GM21619 (cell line): ENCODE data around the gene PAX8.

Experiments used
- ATAC-seq: cut with Tn5 transposase; IDR thresholded peaks from one replicate; pipeline ENCODE4 v1.9.1; 2021; ENCODE audit not compliant: unreplicated experiment

The PAX8 gene

DNA sequence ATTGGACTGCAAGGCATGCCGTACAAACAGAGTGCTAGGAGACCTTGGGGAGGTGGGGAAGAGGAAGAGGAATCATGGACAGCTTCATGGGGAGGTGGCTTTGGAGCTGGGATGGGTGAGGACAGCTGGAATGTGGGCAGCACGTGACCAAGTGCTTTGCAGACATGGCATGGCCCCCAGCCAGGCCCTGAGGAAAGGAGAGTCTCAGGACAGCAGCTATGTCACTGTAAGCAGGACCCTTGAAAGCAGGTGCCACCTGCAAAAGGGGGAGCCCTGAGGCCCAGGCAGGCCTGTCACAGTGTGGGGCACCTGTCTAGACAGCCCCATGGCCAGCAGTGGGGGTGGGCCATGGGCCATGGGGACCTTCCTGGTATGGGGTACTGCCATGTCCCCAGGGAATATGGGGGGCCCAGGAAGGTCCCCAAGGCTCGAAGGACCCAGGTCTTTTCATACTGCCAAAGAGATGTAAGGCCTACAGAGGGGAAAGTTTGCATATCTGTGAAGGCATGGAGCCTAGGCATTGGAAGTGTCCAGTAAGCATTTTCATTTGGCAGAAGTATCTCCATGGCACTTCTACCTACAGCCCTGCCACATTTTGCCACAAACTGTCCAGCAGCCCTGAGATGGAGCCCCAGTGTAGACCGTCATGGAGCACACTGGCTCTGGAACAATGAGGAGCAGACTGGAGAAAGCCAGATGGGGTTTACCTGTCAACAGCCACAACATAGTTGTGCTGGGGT, 9.9 kb downstream of the PAX8 start:
- ATAC-seq: no peak

GRCh38 chr2:113266431-113266830, 12.3 kb downstream of the PAX8 start:
- ATAC-seq: no peak

DNA sequence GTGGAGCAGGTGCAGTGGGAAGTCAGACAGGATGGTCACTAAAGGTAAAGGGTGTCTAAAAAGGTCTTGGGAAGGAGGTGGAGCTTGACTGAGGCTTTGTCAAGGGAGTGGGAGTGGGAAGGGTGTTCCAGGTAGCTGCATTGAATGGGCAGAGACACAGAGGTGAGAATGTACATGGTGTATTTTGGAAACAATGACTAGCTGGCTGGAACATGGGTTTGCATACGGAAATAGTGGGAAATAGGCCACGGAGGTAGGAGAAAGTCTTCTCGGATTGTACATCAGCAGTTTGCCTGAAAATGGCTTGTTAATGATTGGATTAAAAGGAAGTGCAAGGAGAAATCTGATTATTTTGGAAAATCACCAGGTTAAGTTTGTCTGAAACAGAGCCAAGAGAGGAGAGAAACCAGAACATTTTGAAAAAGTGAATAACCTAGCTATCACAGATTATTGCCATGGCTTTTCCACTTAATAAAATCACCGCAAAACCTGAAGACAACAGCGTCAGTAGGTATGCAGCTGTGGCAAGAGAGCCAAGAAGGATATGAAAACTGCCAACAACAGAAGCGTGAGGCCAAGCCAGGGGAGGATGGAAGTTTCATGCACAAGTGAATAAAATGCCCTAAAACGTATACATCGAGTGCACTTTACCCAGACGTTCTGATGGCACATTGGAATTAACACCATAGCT, 13.9 kb downstream of the PAX8 start:
- no peak for ATAC-seq

GRCh38 chr2:113263546-113263945, 15.2 kb downstream of the PAX8 start:
- no peak for ATAC-seq

GRCh38 chr2:113260991-113261390, 17.7 kb downstream of the PAX8 start:
- ATAC-seq: no peak

DNA sequence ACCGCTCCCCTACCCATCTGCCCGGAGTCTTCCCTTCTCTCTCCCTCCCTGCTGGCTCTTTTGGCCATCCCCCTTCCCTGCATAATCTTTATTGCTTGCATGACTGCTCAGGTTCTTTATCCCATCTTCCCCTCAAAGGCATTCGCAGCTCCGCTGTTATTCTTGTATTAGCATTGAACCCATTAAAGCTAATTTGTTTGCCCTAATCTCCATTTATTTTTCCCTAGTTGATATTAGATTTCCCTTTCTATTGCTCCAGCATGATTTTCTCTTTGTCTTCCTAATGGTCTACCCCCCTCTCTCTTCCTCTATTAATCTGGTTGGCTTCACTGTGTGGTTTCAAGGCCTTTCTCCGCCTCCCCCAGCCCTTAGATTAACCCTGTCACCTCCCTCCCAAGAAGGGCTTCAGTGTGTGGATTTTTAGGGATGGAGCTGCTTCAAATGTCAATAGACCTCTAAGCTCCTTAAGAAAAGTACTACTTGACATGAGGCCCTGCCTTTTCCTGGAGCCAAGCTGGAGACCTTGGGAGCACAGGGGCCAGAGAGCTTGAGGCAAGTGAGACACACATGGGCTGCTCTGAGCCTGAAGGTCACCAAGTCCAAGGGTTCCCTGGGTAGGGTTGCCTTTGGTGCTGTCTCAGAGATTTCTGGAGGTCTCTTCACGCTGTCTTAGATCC, 20.1 kb downstream of the PAX8 start:
- no peak for ATAC-seq

DNA sequence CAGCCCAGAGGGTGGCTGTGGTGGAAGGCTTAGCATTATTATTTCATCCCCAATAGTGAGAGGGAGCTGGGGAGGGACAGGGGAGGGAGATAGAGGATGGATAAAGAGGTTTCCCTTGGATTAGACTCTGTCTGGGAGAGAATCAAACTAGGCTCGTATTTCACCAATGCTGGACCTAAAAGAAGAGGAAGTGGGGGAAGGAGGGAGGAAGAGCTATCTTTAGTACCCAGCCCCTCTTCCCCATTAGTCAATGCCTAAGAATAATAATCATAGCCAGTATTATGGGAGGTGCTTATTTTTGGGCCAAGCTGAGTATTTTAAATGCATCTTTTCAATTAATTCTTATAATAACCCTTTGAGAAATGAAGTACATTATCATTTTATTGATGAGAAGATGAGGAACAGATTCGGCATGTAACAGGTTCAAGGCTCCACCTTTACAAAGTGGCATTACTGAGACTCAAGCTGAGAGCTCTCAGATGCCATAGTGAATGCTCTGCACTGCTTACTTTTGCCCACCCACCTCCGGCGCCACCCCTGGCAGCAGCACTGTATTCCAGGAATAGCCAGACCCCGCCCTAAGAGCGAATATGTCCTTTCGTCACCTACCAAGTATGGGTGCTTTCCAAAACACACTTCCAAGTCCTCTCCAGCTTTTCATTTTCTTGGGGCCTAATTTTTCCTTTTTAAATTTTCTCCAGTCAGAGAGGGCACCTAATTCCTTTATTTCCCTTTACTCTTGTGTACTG, 21.0 kb downstream of the PAX8 start:
- ATAC-seq: no peak

DNA sequence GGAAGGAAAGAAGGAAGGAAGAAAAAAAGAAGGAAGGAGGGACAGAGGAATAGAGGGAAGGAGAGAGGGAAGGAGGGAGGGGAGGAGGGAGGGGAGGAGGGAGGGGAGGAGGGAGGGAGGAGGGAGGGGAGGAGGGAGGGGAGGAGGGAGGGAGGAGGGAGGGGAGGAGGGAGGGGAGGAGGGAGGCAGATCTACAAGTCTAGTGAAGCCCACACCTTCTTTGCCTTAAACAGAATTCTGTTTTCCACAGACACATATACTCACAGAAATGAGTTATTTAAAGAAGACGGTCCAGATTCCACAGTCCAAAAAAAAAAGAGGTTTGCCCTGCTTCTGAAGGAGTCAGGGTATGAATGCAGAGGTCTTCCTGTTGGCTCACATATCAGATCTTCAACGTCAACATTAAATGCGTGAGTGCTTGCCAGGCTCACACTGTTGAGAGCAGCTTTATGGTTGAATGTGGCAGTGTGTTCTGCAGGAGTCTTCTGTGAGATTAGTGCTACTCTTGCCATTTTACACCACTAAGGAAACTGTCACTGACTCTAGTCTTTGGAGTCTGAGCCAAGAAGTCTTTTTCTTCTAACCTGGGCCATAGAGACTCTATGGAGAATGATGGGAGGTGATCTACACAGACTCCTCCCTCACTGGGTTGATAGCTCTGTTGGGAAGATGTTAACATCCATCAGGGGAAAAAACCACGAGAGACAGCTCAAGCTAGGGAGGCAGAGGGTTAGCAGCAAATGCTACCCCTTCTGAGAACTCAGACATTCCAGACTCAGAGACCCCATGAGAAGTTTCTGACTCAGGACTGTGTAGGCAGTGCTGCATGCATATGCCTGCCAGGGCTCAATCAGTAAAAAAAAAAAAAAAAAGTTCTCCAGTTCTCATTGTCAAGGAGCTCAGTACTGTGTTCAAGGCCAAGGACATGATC, 23.3 kb downstream of the PAX8 start:
- ATAC-seq: no peak

DNA sequence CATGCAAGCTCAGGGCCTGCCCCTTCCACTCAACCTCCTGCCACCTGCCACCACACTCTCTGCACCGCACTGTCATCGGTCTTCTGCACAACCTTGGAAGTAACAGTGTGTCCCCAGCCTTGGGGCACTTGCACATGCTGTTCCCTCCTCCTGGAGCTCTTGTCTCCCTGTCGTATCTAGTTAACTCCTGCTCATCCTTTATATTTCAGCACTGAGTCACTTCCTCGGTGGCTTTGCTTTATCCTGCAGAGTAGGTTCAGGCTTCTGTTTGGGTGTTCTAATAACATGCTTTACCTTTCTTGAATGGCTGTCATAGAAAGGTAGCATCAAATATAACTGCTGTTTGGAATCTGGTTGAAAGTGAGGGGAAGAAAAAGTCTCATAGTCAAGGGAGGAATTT, 25.3 kb downstream of the PAX8 start:
- ATAC-seq: no peak

GRCh38 chr2:113252047-113252590, 26.6 kb downstream of the PAX8 start:
- ATAC-seq: no peak

- no peak for ATAC-seq
These were observed 27.6 kb downstream of the PAX8 start for GRCh38 chr2:113251118-113251517.

DNA sequence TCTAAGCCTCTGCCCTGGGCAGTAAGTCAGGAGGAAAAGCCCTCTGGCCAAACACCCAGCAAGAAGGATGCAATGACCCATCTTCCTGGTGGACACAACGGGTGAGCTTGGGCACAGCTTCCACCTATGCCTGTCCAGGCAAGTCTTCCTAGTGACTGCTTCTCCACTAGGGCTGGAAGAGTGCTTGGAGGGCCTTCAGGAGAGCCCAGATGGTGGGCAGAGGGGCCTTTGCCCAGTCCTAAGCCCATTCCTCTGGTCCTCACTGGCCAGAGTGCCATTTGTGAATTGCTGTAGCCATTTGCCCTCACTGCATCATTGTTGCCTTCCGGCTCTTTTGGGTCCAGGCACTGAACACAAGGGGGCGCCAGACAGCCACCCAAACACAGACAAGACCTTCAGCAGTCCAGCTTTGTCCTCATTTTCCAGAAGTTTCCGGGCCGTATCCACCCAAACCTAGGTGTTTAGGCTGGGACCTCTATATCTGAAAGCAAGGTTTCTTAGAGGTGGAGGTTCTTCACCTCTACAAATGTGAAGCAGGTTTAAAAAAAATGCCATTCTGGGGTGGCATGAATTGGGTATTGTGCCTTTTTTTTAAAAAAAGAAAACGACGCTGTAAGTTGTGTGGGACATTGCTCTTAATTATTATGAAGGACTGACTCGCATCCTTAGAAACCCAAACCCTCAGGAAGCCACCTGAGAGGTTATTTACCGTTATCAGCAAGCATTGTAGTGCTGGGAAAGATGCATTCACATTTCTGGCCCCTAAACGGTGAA, 29.5 kb downstream of the PAX8 start:
- no peak for ATAC-seq

GRCh38 chr2:113246606-113247005, 32.1 kb downstream of the PAX8 start:
- ATAC-seq: no peak

- no peak for ATAC-seq
These were observed 33.4 kb downstream of the PAX8 start for GRCh38 chr2:113245276-113245711.

- no peak for ATAC-seq
These were observed 36.4 kb downstream of the PAX8 start for GRCh38 chr2:113242327-113242726.

DNA sequence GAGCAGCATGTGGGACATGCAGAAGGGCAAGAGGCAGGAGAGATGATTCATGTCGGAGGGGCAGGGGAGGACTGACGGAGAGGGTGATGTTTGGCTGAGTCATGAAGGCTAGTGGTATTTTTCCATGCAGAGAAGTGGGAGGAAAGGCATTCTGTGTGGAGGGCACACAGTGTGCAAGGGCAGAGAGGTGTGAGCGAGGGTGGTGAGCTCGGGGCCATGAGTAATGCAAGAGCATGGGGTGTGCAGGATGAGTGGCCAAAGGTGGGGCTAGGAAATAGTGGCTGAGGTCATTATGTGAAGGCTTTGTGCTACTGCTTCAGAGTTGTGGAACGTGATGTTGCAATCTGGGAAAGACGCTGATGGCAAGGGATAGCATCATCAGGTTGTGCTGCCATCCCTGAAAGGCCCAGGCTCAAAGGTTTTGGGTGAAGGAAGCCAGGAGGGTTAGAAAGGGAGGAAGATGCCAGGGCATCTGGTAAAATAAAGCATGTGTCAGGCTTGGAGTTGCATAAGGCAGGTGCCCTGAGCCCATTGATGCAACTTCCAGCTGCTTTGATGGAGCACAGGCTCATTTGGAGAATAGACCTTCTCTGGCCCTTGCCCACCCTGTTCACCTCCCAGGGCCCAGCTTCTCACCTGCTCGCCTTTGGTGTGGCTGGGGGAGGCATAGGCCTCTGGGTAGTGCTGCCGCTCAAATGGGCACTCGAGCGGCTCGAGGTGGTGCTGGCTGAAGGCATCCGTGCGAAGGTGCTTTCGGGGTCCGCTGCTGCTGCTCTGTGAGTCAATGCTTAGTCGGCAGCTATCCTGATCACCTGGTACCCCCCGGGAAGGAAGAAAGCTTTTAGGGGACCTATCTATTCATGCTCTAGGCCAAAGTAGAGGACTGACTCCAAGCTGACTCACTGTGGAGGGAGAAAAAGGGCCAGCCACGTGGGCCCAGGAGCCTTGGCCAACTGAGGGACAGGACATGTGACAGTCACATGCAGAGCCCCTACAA, 37.5 kb downstream of the PAX8 start:
- no peak for ATAC-seq

- ATAC-seq: no peak
These were observed 38.4 kb downstream of the PAX8 start for GRCh38 chr2:113240150-113240914.
